Activated naive CD8-positive, alpha-beta T cell treated with anti-CD3 and anti-CD28 coated beads for 36 hours (primary cell): ENCODE measurements around the gene ASB5. TPM values are rescaled to one million over a fixed set of nuclear protein-coding genes. Genes with fewer than 3 reads are reported as not detected.
"Not testable (repeated sequence)": the region's sequence is repeated elsewhere in the genome, so short reads cannot be mapped to it uniquely, and the experiment has no call there.

Experiments used
- DNase-seq: peaks from one replicate; pipeline ENCODE4 v3.0.0; 2021
- H3K27ac Mint-ChIP-seq: one replicate; pipeline ENCODE4 v1.8.0; 2022; ENCODE audit warnings: mild to moderate bottlenecking, moderate library complexity, mixed read lengths
- H3K27me3 Mint-ChIP-seq: one replicate; pipeline ENCODE4 v1.8.0; 2022; ENCODE audit warnings: mild to moderate bottlenecking, mixed read lengths
- H3K36me3 Mint-ChIP-seq: one replicate; pipeline ENCODE4 v1.8.0; 2021; ENCODE audit warnings: mild to moderate bottlenecking, mixed read lengths
- H3K4me1 Mint-ChIP-seq: one replicate; pipeline ENCODE4 v1.8.0; 2021; ENCODE audit warnings: mixed read lengths
- H3K4me3 Mint-ChIP-seq: one replicate; pipeline ENCODE4 v1.8.0; 2022; ENCODE audit warnings: mild to moderate bottlenecking, moderate library complexity, mixed read lengths
- H3K9me3 Mint-ChIP-seq: one replicate; pipeline ENCODE4 v1.8.0; 2022; ENCODE audit warnings: mixed read lengths
- total RNA-seq, 2 experiments: library from RNA; stranded (reverse); gene quantifications; one replicate each; pipeline ENCODE4 v1.2.3, GENCODE V29; 2021

The ASB5 gene, protein sequence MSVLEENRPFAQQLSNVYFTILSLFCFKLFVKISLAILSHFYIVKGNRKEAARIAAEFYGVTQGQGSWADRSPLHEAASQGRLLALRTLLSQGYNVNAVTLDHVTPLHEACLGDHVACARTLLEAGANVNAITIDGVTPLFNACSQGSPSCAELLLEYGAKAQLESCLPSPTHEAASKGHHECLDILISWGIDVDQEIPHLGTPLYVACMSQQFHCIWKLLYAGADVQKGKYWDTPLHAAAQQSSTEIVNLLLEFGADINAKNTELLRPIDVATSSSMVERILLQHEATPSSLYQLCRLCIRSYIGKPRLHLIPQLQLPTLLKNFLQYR
- total RNA-seq: not detected

DNA sequence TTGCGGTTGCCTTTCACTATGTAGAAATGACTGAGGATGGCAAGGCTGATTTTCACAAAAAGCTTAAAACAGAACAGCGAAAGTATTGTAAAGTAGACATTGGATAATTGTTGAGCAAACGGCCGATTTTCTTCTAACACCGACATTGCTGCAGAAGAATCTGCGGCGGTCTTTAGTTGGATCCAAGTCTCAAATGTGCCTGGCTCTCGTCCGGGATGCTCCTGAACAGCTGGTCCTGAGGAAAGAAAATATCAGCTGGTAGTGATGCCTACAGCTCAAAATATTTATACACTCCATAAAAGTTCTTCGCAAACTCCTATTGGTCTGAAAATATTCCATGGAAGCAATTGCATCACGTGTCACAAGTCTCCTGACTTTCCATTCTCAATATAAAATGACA lies at the start of gene ASB5:
Gene ASB5, minus strand, starts transcription at position 260 of the 400 bp plus-strand sequence. Its CDS starts 114 bp downstream, at position 146.
- no peaks in the 10 kb centered on the region for H3K36me3 Mint-ChIP-seq
- no peaks in the 10 kb centered on the region for H3K9me3 Mint-ChIP-seq
- no peaks in the 10 kb centered on the region for H3K4me1 Mint-ChIP-seq
- H3K27ac Mint-ChIP-seq: no peak within 1 kb of the TSS
- H3K27me3 Mint-ChIP-seq: peaks cover 10% of the 10 kb centered on the region
- no peak for DNase-seq
- no peak within 1 kb of the TSS for H3K4me3 Mint-ChIP-seq

DNA sequence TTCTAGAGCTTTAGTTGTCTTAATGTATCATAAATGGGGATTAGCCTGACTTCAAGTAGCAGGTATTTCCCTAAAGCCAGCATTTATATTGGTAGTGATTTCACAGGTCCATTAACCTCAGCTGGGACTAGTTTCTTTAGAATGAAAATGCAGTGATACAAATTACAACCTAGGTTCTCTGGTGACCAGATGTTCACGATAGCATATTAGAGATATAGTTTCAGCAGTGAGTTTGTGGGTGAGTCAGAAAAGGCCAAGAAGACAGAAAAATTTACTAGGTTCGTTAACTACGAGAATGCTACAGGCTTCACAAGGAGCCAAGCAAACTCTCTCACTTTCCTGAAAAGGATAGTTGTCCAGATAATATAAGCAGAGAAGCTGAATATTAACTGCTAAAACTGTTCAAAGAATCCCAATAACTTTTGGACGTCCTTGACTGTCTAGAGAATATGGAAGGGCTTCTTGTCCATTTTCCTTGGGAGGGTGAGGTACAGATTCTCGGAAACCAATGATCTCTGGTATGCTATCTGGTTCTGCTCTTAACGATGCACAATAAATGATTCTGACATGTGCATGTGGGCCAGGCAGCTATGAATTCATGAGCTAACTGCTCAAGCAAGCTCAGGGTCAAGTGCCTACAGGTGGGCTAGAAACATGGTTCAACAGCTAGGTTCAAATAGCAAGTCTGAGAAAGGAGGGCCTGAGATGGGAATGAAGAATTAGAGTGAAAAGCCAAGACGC lies 44.7 kb upstream of the ASB5 start:
- no peaks in the 10 kb centered on the region for H3K9me3 Mint-ChIP-seq
- H3K4me1 Mint-ChIP-seq: peaks cover 8% of the 10 kb centered on the region
- no peak for DNase-seq
- H3K27me3 Mint-ChIP-seq: no peaks in the 10 kb centered on the region
- no peak overlapping the region for H3K27ac Mint-ChIP-seq
- H3K4me3 Mint-ChIP-seq: no peak overlapping the region
- H3K36me3 Mint-ChIP-seq: no peaks in the 10 kb centered on the region

DNA sequence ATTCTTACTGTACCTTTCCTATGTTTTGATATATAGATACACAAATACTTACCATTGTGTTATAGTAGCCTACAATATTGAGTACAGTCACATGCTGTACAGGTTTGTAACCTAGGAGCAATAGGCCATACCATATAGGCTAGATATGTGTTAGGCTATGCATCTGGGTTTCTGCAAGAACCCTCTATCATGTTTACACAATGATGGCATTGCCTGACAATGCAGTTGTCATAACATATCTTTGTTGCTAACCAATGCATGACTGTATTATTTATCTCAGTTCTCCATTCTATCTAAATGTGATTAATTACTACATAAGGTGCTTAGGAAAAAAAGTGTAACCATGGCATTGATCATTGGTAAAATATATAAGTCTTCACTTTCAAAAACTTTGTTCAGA lies 40.8 kb upstream of the ASB5 start:
- Mint-ChIP-seq H3K27me3 (peaks cover 18% of the 10 kb centered on the region), H3K4me1 (no peaks in the 10 kb centered on the region), H3K27ac (no peak overlapping the region), H3K36me3 (no peaks in the 10 kb centered on the region), H3K9me3 (no peaks in the 10 kb centered on the region), H3K4me3 (no peak overlapping the region)
- DNase-seq: no peak

DNA sequence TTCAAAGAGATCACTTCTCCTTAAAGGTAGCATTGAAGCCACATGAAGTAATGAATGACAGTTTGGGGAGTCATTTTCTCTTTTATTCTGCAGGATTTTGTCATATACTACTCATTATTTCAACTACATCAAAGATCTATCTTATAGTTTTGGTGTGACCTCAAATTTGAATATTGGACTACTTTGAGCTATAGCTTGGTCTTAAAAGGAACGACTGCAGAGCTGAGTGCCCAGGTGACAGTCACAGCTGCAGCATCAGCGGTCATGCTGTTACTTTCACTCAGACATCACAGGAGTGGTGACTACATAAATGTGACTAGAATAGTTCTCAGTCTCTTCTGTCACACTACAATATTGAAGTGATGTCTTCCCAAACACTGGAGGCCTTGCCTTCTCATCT lies 40.0 kb upstream of the ASB5 start:
- H3K4me3 Mint-ChIP-seq: no peak overlapping the region
- no peak for DNase-seq
- no peak overlapping the region for H3K27ac Mint-ChIP-seq
- H3K27me3 Mint-ChIP-seq: peaks cover 24% of the 10 kb centered on the region
- no peaks in the 10 kb centered on the region for H3K4me1 Mint-ChIP-seq
- no peaks in the 10 kb centered on the region for H3K9me3 Mint-ChIP-seq
- H3K36me3 Mint-ChIP-seq: no peaks in the 10 kb centered on the region

DNA sequence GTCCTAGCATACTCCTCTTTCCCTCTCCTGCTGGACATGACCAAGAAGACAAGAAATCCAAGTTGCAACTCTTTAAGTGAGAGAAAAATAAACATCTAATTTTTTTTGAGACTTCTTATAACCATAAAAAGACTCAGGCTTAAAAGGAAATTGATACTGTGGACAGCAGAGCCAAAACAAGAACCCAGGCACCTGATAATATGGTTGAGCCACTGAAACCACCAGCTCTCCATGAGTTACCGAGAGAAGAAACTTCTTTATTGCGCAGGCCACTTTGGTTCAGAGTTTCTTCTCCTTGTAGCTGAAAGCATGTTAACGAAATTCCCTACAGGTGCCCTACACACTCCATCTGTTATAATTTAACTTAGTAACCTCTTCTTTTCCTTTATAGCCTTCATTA lies 39.4 kb upstream of the ASB5 start:
- Mint-ChIP-seq H3K27me3 (peaks cover 29% of the 10 kb centered on the region), H3K9me3 (no peaks in the 10 kb centered on the region), H3K36me3 (no peaks in the 10 kb centered on the region), H3K4me1 (no peaks in the 10 kb centered on the region), H3K27ac (no peak overlapping the region), H3K4me3 (no peak overlapping the region)
- no peak for DNase-seq

DNA sequence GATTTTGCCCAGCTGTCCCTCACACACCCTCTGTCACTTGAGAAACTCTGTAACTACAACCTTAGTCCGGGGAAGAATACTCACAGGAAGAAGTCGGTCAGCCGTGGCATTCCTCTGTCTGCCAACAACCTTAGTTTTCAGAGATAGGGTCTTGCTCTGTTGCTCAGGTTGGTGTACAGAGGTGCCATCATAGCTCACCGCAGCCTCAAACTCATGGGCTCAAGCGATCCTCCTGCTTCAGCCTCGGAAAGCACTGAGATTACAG lies 38.6 kb upstream of the ASB5 start:
- Mint-ChIP-seq H3K27me3 (peaks cover 34% of the 10 kb centered on the region), H3K9me3 (no peaks in the 10 kb centered on the region), H3K36me3 (no peaks in the 10 kb centered on the region), H3K4me3 (no peak overlapping the region), H3K27ac (no peak overlapping the region), H3K4me1 (no peaks in the 10 kb centered on the region)
- no peak for DNase-seq

DNA sequence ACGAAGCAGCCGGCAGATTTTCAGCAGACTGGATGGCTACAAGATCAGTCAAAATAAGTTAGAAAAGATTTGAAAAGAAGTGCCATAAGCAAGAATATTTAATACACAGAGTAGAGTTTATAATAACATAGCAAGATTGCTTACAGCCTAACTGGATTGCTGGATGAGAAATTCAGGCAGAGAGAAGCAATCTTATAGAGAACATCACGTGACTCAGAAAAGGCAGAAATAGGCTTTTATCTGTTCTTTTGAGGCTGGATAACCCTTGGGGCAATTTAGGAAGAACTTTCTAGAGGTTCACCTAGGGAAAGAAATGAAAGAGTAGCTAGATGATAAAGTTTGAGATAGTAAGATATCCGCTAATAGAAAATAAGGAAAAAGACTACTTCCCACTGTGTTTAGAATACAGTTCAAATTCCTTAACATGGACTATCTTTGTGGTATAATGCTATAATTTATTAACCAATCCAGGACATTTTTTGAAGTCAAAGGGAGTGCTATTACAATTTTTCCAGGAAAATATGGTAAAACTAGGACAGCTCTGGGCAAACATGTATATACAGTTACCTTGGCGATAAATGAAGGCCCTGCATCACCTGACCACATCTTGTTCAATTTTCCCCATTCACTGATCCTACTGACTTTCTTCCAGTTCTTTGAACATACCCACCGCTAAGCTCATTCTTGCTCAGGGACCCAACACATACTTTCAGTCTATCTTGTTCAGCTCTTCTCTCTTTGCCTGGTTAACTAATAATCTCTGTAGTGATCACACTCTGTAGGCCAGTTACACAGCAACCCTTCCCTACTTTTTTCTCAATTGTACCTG lies 38.0 kb upstream of the ASB5 start:
- H3K4me3 Mint-ChIP-seq: no peak overlapping the region
- DNase-seq: no peak
- no peaks in the 10 kb centered on the region for H3K4me1 Mint-ChIP-seq
- no peaks in the 10 kb centered on the region for H3K36me3 Mint-ChIP-seq
- no peak overlapping the region for H3K27ac Mint-ChIP-seq
- H3K27me3 Mint-ChIP-seq: peaks cover 34% of the 10 kb centered on the region
- H3K9me3 Mint-ChIP-seq: no peaks in the 10 kb centered on the region

DNA sequence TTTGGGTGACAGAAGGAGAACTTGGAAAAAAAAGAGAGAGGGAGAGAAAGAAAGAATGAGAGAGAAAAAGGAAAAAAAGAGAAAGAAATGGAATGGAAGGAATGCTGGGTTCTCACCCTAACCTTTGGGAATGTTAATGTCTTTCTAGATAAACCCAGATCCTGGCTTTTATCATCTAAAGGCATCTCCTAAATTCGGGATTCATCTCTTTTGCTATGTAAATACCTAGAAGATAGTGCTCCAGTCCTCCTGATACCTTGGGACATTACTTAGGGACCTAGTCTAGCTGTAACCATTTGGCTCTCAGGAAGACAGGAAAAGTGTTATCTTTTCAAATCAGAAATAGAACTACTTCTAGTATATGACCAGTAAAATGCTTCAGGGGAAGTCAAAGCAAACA lies 34.9 kb upstream of the ASB5 start:
- Mint-ChIP-seq H3K4me3 (no peak overlapping the region), H3K27me3 (peaks cover 34% of the 10 kb centered on the region), H3K9me3 (no peaks in the 10 kb centered on the region), H3K36me3 (no peaks in the 10 kb centered on the region), H3K4me1 (no peaks in the 10 kb centered on the region), H3K27ac (no peak overlapping the region)
- DNase-seq: no peak

DNA sequence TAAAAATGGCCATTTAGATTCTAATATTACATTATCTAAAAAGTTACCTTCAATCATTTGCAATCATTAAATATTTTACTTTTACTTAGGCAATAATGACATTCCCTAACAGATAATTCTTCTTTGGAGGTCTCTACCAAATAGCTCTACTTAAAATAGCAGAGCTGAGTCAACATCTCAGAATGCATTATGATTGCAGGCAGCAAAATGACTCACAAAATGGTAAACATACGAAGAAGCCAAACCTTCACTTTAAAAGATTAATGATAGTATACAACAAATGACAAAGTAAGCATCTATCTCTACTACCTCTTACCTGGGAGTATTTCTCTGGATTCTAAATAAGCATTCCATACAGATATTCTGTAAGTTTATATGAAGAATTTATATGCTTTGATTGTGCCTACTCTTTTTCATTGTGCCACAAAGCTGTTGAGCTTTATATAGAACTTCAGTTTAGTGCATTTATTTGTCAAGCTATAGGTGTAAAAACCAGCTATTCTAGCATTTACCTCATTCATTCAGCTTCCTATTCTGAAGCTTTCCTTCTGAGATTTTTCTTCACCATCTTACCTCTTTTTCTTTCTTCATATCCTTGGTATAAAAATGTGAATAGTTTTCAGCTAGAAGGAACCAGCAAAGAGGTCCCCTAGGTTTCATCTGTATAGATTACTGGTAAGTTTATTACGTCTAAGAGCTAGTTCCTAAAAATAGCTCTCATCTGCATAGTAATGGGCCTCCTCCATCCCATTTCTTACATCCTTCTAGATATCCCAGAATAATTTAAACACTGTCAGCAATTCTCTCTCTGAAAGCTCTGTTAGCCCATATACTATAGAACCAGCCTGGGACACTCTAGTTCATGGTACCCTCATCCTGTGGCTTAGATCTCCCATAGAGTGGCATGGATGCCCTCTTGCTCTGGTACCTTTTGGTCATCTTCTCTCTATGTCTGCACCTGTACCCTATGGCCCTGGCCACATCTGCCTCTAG lies 33.6 kb upstream of the ASB5 start:
- Mint-ChIP-seq H3K27ac (no peak overlapping the region), H3K27me3 (peaks cover 33% of the 10 kb centered on the region), H3K36me3 (no peaks in the 10 kb centered on the region), H3K4me3 (no peak overlapping the region), H3K9me3 (no peaks in the 10 kb centered on the region), H3K4me1 (no peaks in the 10 kb centered on the region)
- no peak for DNase-seq

DNA sequence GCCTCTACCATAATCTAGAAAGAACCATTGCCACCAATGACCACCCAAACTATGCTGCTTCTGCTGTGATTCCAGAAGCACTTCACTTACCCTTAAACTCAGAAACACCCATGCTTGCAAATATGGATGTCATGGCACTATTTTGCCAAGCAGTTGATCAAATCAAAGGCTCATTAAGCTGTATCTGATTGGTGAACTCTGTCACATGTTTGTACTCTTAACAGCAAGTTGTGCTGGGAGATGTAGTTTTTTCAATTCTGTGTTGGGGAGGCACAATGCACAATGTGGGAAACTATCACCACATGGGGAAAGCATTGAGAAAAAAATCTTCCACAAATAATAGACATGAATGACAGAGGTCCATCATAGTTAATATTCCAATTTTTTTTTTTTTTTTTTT lies 31.5 kb upstream of the ASB5 start:
- Mint-ChIP-seq H3K36me3 (no peaks in the 10 kb centered on the region), H3K4me1 (no peaks in the 10 kb centered on the region), H3K4me3 (no peak overlapping the region), H3K9me3 (no peaks in the 10 kb centered on the region), H3K27me3 (peaks cover 22% of the 10 kb centered on the region), H3K27ac (no peak overlapping the region)
- DNase-seq: no peak

DNA sequence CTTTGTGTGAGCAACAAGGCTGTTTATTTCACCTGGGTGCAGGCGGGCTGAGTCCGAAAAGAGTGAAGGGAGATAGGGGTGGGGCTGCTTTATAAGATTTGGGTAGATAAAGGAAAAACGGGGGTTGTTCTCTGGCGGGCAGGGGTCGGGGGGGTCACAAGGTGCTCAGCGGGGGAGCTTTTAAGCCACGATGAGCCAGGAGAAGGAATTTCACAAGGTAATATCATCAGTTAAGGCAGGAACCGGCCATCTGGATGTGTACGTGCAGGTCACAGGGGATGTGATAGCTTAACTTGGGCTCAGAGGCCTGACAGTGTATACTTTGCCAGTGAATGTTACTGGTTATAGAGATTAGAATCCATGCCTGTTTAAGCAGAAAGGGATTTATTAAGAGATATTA lies 31.0 kb upstream of the ASB5 start:
- Mint-ChIP-seq H3K36me3 (no peaks in the 10 kb centered on the region), H3K4me3 (no peak overlapping the region), H3K9me3 (no peaks in the 10 kb centered on the region), H3K4me1 (no peaks in the 10 kb centered on the region), H3K27me3 (peaks cover 18% of the 10 kb centered on the region), H3K27ac (no peak overlapping the region)
- DNase-seq: no peak

DNA sequence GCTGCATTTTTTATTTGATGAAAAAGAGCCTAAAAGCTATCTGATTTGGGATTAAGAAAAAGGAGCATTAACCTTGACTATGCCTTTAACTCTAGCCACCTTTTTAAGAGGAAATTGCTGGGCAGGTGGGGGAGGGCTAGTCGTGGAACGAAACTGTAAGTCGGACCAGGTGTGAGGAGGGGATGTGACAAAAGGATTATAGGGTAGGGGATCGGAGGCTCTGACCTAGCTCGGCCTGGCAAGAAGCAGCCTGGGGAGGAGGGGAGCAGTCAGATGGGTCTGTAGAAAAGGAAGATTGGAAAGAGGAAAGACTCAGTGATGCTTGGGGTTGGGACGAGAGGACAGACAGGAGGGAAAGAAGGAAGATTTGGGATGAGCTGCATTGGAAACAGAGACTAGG lies 29.6 kb upstream of the ASB5 start:
- Mint-ChIP-seq H3K27ac (no peak overlapping the region), H3K27me3 (peaks cover 7% of the 10 kb centered on the region), H3K4me3 (no peak overlapping the region), H3K9me3 (no peaks in the 10 kb centered on the region), H3K4me1 (no peaks in the 10 kb centered on the region), H3K36me3 (no peaks in the 10 kb centered on the region)
- DNase-seq: no peak

DNA sequence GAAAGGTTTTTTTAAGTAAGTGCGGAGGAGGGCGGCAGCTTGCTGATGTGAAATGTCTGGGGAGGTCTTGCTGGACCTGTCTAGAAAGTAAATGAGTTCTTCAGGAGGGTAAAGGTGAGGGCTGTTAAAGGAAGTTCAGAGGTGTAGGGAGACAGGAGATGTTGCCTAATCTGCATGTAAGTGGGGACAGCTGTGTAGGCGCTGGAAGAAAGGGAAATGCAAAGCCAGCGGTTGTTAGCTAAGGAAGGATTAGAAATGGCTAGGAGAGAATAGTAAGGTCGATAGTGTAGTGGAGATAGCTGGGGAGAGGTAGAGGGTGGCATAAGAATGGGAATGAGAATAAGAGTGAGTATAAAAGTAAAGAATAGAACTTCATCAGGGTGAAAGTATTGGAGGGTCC lies 26.9 kb upstream of the ASB5 start:
- not testable (repeated sequence) for H3K27ac Mint-ChIP-seq, H3K4me1 Mint-ChIP-seq, H3K9me3 Mint-ChIP-seq, H3K36me3 Mint-ChIP-seq, H3K27me3 Mint-ChIP-seq, H3K4me3 Mint-ChIP-seq, DNase-seq

DNA sequence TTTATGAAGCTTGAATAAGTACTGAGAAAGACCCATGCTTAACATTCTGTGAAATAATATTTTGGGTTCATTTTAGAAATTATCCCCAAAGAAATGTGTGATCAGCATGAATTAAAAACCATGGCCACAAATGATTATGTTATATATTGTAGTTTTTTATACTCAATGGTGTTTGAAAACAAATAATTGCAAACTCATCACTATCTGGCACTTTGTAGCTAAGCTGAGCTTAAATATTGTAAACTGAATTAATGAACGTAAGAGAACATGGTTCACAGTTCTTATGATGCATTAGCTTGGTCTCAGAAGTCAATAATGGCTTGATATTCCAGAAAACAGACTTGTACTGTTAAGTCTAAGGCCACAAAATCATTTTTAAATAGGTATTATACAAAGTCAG lies 24.6 kb upstream of the ASB5 start:
- H3K4me3 Mint-ChIP-seq: no peak overlapping the region
- no peaks in the 10 kb centered on the region for H3K4me1 Mint-ChIP-seq
- no peak overlapping the region for H3K27ac Mint-ChIP-seq
- H3K27me3 Mint-ChIP-seq: peaks cover 3% of the 10 kb centered on the region
- no peak for DNase-seq
- no peaks in the 10 kb centered on the region for H3K36me3 Mint-ChIP-seq
- H3K9me3 Mint-ChIP-seq: no peaks in the 10 kb centered on the region

DNA sequence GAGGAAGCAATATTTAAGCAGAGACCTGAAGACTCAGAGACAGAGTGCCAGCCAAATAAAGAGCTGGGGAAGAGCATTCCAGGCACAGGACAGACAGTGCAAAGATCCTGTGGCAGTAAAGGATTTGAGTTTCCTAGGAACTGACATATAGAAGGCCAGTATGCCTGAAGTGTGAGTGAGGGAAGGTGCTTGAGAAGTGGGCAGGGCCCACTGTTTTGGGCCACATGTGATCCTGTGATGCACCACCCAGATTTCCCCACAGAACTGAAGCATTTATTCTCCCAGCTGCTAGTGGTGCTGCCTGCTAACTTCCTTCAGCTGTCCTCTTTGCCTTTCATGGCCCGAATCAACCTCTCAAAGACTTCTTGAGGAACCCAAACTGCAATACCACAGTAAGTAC lies 23.9 kb upstream of the ASB5 start:
- peaks cover 7% of the 10 kb centered on the region for H3K27me3 Mint-ChIP-seq

More for the DNA sequence above, 23.9 kb upstream of the ASB5 start:
- no peaks in the 10 kb centered on the region for H3K36me3 Mint-ChIP-seq
- H3K27ac Mint-ChIP-seq: no peak overlapping the region
- no peaks in the 10 kb centered on the region for H3K4me1 Mint-ChIP-seq
- no peaks in the 10 kb centered on the region for H3K9me3 Mint-ChIP-seq
- DNase-seq: no peak
- H3K4me3 Mint-ChIP-seq: no peak overlapping the region
